Epithelial cell of esophagus (primary cell): ENCODE results near the gene MAZ.
"Not testable (repeated sequence)": the region's sequence is repeated elsewhere in the genome, so short reads cannot be mapped to it uniquely, and the experiment has no call there.

Experiments
- DNase-seq: peaks from one replicate; pipeline ENCODE4 v3.0.0; 2010; ENCODE audit warnings: low read depth
- H3K4me3 ChIP-seq: 2 replicates; pipeline ENCODE4 v1.5.1; 2011; ENCODE audit warnings: mild to moderate bottlenecking, low read length, control low read depth
- CTCF ChIP-seq: IDR thresholded peaks from 2 replicates; pipeline ENCODE4 v1.5.1; 2011; ENCODE audit warnings: low read depth, mild to moderate bottlenecking, low read length, control low read depth, inconsistent platforms; ENCODE audit not compliant: insufficient read depth; ENCODE audit errors: missing control alignments

The MAZ gene

DNA sequence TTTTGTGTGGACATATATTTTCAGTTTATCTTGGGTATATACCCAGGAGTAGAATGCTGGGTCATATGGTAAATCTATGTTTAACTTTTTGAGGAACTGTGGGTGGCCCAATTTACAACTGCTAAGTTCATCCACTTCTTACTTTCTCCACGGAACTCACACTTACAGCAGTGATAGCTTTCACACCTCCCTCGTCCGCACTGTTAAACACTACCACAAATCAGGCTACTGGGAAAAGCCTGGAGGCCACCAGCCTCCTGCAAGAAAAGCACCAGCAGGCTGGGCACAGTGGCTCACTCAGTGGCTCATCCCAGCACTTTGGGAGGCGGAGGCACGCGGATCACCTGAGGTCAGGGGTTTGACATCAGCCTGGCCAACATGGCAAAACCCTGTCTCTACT is 43.0 kb upstream of the MAZ start:
- TF ChIP-seq CTCF, result no peak
- H3K4me3 ChIP-seq, result no peak overlapping the region
- DNase-seq, result no peak

- TF ChIP-seq CTCF, result no peak
- no peak for DNase-seq
- no peak overlapping the region for H3K4me3 ChIP-seq
These were observed 40.9 kb upstream of the MAZ start for GRCh38 chr16:29765167-29766032.

DNA sequence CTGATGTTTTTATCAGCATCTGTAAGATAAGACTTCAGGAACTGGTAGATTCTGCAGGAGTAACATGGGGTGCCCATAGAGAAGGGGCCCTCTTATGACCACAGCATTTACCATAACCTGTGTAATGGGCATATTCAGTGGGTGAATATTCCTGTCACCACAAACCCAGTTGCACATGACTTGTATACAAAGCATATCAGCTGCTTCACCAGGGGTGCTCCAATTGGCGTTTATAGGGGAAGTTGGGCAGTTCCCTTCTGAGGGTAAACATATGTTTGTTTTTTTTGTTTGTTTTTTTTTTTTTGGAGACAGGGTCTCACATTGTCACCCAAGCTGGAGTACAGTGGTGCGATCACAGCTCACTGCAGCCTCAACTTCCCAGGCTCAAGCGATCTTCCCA is 39.8 kb upstream of the MAZ start:
- DNase-seq, result no peak
- H3K4me3 ChIP-seq, result no peak overlapping the region
- TF ChIP-seq CTCF, result no peak

DNA sequence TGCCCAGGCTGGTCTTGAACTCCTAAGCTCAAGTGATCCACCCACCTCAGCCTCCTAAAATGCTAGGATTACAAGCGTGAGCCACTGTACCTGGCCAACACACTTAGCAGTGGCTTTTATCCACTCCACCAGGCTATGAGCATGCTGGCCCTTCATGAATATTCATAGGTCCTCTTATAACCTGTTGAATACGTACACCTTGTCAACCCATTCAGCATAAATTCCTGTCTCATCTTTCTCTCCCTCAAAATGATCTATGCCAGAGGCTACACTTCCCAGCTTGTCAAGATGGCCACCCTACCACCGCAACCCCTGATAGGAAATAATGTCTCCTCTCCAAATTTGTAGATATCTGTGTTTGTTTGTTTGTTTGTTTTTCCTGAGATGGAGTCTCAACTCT is 39.3 kb upstream of the MAZ start:
- H3K4me3 ChIP-seq, result no peak overlapping the region
- no peak for DNase-seq
- TF ChIP-seq CTCF, result no peak

DNA sequence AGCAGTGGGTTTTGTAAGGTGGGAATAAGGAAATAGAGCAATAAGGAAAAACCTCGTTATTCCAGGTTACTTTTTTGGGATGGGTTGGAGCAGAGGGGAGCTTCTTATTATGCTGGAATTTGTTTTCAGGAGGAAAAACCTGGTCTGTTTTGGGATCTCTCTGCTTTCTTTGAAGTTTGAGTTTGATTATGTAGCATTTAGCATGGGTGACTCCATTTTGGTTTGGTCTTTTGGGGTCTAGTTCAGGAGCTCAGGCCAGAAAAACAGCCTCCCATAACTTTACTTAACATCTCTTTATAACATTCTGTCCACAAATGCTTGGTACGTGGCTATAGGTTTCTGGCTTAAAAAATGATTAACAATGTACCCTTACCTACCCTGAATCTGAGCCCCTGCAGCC is 36.8 kb upstream of the MAZ start:
- DNase-seq, result no peak
- TF ChIP-seq CTCF, result no peak
- H3K4me3 ChIP-seq, result no peak overlapping the region

DNA sequence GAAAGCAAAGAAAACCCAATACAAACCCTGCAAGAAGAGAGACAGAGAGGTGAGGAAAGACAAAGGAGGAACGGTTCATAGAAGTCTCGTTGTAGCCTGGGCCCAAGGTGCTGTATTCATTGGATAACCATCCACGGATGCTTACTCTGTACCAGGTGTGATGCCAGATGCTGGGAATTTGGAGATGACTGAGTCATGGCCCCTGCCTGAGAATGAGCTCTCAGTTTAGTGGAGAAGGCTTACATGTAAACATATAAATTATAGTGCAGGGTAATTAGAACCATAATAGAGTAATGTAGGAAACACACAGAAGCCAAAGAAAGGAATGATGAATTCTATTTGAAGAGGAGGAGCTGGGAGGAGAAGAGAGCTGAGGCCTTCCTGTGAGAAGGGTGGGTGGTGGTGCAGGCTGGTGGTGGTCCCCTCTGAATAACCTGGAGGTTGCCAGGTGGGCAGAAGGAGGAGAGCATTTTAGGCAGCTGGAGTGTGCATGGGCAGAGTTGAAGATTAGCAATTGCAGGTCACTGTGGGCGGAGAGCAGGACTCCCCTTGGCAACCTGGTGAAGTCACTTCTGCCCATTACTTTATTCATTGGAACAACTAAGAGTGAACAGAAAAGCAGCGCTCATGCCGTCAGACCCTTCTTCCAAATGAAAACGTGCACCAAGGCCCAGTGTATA is 35.9 kb upstream of the MAZ start:
- no peak overlapping the region for H3K4me3 ChIP-seq
- no peak for DNase-seq
- no peak for TF ChIP-seq CTCF

DNA sequence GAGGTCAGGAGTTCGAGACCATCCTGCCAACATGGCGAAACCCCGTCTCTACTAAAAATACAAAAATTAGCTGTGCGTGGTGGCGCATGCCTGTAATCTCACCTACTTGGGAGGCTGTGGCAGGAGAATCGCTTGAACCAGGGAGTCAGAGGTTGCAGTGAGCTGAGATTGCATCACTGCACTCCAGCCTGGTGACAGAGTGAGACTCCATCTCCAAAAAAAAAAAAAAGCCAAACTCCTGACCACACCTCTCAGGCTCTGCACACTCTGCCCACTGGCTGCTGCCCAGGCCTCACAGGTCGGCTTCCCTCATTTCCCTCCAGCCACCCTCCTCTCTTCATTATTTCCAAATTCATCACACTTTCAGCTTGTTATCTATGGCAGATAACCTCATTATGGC is 34.0 kb upstream of the MAZ start:
- not testable (repeated sequence) for H3K4me3 ChIP-seq, DNase-seq
